ENCODE results near the gene DNER. TPM values are rescaled to one million over a fixed set of nuclear protein-coding genes. Genes with fewer than 3 reads are reported as not detected.

Gene DNER
- total and polyA plus RNA-seq, 10 of the 15 experiments (the other 5 are each of a cell fraction or from before 2014, with no cell fraction given) = 0.04 to 0.08 (median 0.07) TPM; not detected in 7

- H3K4me3 ChIP-seq = no peak overlapping the region
- H3K27ac ChIP-seq (ENCODE audit: control insufficient read depth, insufficient read depth) = no peak overlapping the region
- no peaks in the 10 kb centered on the region for H4K20me1 ChIP-seq (ENCODE audit: control insufficient read depth, insufficient read depth)
- FAIRE-seq (no peak), ATAC-seq (no peak), DNase-seq (ENCODE audit: low read depth, low spot score) (no peak)
- RAD21 ChIA-PET (ENCODE audit: unreplicated experiment) = no interaction called here
- 0% methylated on average over 1 of the region's 1 CpG for WGBS (ENCODE audit: insufficient coverage, insufficient replicate concordance, low lambda C conversion rate, missing lambda C conversion rate)
- H3K27me3 ChIP-seq (replicated peaks in 1 of 2; ENCODE audit: control insufficient read depth in 2 of 2, insufficient read depth in 2 of 2, low read length in 1 of 2) = 0 out of 4 replicates have a peak, but pooled peaks cover 0 to 2% of the 10 kb centered on the region in 2 experiments
- no peaks in the 10 kb centered on the region; the same call in 1 of the 2 replicates for H3K4me1 ChIP-seq (ENCODE audit: control insufficient read depth, insufficient read depth, low read length)
- no peaks in the 10 kb centered on the region for H3K9me3 ChIP-seq (replicated peaks; ENCODE audit: control insufficient read depth, insufficient read depth, low read length)
- no TSS peak for BruUV-seq (replicated peaks)
- no peak overlapping the region for H2AFZ ChIP-seq (ENCODE audit: control insufficient read depth, low read depth, low read length)
- TF ChIP-seq ZNF384 (IDR thresholded peaks at IDR 0.05; ENCODE audit: borderline replicate concordance, low read depth, low read length) = no peak
- no peak for TF ChIP-seq ZNF207 (IDR thresholded peaks at IDR 0.05; ENCODE audit: borderline replicate concordance)
- TF ChIP-seq TCF7 (IDR thresholded peaks at IDR 0.05; ENCODE audit: borderline replicate concordance) = no peak
- no peak for TF ChIP-seq NR2C1 (IDR thresholded peaks at IDR 0.05)
- TF ChIP-seq NFYB (IDR thresholded peaks at IDR 0.05; ENCODE audit: insufficient read depth, low read depth, low read length) = no peak
- TF ChIP-seq RCOR1 (conservative IDR thresholded peaks at IDR 0.05; ENCODE audit: low read depth, low read length) = no peak
- no peak for TF ChIP-seq JUND (IDR thresholded peaks at IDR 0.05; ENCODE audit: low read depth, low read length)
- TF ChIP-seq, protein P1, sequence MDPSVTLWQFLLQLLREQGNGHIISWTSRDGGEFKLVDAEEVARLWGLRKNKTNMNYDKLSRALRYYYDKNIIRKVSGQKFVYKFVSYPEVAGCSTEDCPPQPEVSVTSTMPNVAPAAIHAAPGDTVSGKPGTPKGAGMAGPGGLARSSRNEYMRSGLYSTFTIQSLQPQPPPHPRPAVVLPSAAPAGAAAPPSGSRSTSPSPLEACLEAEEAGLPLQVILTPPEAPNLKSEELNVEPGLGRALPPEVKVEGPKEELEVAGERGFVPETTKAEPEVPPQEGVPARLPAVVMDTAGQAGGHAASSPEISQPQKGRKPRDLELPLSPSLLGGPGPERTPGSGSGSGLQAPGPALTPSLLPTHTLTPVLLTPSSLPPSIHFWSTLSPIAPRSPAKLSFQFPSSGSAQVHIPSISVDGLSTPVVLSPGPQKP (IDR thresholded peaks at IDR 0.05; ENCODE audit: low read depth, low read length) = no peak
- TF ChIP-seq E2F4 (IDR thresholded peaks at IDR 0.05; ENCODE audit: low read depth, low read length) = no peak
- TF ChIP-seq, protein P2, sequence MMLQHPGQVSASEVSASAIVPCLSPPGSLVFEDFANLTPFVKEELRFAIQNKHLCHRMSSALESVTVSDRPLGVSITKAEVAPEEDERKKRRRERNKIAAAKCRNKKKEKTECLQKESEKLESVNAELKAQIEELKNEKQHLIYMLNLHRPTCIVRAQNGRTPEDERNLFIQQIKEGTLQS (IDR thresholded peaks at IDR 0.05; ENCODE audit: borderline replicate concordance, extremely low read depth, low read depth, low read length) = no peak
- TF ChIP-seq TARDBP (IDR thresholded peaks at IDR 0.05; ENCODE audit: borderline replicate concordance) = no peak
- TF ChIP-seq DPF2 (IDR thresholded peaks at IDR 0.05) = no peak
- TF ChIP-seq NR2C2 (IDR thresholded peaks at IDR 0.05; ENCODE audit: borderline replicate concordance, control insufficient read depth, insufficient read length, low read depth) = no peak
- TF ChIP-seq ZZZ3 (IDR thresholded peaks at IDR 0.05; ENCODE audit: control insufficient read depth, insufficient read length, low read depth) = no peak
- TF ChIP-seq ZNF274 (IDR thresholded peaks at IDR 0.05; ENCODE audit: insufficient read depth, insufficient read length) = no peak
- no peak for TF ChIP-seq HDAC2 (IDR thresholded peaks at IDR 0.05)
- TF ChIP-seq, protein P3, sequence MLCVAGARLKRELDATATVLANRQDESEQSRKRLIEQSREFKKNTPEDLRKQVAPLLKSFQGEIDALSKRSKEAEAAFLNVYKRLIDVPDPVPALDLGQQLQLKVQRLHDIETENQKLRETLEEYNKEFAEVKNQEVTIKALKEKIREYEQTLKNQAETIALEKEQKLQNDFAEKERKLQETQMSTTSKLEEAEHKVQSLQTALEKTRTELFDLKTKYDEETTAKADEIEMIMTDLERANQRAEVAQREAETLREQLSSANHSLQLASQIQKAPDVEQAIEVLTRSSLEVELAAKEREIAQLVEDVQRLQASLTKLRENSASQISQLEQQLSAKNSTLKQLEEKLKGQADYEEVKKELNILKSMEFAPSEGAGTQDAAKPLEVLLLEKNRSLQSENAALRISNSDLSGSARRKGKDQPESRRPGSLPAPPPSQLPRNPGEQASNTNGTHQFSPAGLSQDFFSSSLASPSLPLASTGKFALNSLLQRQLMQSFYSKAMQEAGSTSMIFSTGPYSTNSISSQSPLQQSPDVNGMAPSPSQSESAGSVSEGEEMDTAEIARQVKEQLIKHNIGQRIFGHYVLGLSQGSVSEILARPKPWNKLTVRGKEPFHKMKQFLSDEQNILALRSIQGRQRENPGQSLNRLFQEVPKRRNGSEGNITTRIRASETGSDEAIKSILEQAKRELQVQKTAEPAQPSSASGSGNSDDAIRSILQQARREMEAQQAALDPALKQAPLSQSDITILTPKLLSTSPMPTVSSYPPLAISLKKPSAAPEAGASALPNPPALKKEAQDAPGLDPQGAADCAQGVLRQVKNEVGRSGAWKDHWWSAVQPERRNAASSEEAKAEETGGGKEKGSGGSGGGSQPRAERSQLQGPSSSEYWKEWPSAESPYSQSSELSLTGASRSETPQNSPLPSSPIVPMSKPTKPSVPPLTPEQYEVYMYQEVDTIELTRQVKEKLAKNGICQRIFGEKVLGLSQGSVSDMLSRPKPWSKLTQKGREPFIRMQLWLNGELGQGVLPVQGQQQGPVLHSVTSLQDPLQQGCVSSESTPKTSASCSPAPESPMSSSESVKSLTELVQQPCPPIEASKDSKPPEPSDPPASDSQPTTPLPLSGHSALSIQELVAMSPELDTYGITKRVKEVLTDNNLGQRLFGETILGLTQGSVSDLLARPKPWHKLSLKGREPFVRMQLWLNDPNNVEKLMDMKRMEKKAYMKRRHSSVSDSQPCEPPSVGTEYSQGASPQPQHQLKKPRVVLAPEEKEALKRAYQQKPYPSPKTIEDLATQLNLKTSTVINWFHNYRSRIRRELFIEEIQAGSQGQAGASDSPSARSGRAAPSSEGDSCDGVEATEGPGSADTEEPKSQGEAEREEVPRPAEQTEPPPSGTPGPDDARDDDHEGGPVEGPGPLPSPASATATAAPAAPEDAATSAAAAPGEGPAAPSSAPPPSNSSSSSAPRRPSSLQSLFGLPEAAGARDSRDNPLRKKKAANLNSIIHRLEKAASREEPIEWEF (IDR thresholded peaks at IDR 0.05; ENCODE audit: insufficient replicate concordance, low read depth, low read length) = no peak
- H3K4me2 ChIP-seq (ENCODE audit: control insufficient read depth, insufficient read depth) = no peak overlapping the region
- in situ Hi-C loops (cut with MboI) (no loop called here), intact Hi-C loops (cut with micrococcal nuclease; ENCODE audit: unreplicated experiment) (no loop called here)
- no peak overlapping the region for H3K9ac ChIP-seq (ENCODE audit: control insufficient read depth, insufficient read depth, low read length)
- no peaks in the 10 kb centered on the region for H3K36me3 ChIP-seq (ENCODE audit: control insufficient read depth in 2 of 2, insufficient read depth in 2 of 2, low read length in 1 of 2)
- SMC1A ChIA-PET (ENCODE audit: uncharacterized antibody, unreplicated experiment) = no interaction called here
- CTCF ChIA-PET = no interaction called here
- no peaks in the 10 kb centered on the region for H3K79me2 ChIP-seq (ENCODE audit: control insufficient read depth, insufficient read depth, low read length)
- POLR2A ChIA-PET = no interaction called here
Measured at GRCh38 chr2:229523663-229524062, 190.7 kb downstream of the DNER start.
